GM18499 (cell line): ENCODE data around the gene BCAP31.
"Not testable (repeated sequence)": the region's sequence is repeated elsewhere in the genome, so short reads cannot be mapped to it uniquely, and the experiment has no call there.

Source experiments
- ATAC-seq: cut with Tn5 transposase; IDR thresholded peaks from one replicate; pipeline ENCODE4 v1.9.1; 2021; ENCODE audit warnings: moderate number of reproducible peaks; ENCODE audit not compliant: insufficient read depth, unreplicated experiment

The BCAP31 gene

DNA sequence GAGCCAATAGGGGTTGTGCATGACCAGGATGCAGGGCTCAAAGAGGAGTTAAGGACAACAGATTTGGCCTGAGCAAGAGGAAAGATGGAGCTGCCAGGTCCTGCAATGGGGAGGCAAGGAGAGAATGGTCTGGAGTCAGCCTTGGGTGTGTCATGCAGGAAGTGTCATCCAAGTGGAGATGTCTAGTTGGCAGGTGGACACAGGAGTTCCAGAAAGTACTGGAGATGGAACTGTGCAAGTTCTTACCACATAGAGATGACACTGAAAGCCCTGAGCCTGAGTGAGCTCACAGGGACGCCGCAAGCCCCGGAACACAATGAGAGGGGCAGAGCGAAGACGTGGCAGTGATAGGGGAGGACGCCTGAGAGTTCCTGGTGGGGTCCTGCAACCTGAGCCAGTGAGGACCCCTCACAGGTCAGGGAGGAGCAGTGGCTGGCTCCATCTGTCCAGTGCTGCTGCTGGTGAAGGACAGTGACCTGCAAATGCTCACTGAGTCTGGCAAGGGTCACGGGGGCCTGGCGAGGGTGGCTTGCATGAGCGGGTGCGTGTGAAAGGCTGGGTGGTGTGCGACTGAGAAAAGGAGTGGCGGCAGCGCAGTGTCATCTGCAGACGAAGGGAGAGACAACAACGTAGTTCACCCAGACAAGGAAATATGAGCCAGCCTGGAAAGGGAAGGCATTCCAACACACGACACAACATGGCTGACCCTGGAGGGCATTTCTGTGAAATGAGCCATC is 27.0 kb downstream of the BCAP31 start:
- not testable (repeated sequence) for ATAC-seq

DNA sequence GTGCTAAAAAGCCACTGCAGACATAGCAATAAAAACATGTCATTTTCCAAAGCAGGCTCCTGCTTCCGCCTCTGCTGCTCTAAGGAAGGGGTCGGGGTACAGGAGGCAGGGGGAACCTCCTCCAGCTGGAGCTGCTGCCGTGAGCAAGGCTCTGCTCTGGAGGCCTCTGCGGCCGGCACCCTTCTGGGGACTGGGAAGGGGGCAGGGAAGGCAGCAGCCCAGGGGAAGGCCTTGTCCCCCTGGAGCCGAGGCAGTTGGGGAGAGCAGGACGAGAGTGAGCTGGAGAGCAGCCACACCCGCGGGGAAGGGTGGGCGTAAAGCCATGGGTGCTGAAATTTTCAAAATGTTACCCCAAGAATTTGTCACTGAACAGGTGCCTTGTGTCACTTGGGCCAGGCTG is 27.6 kb downstream of the BCAP31 start:
- not testable (repeated sequence) for ATAC-seq

- ATAC-seq: no peak
Measured at GRCh38 chrX:153696100-153696499, 28.1 kb downstream of the BCAP31 start.

- ATAC-seq: no peak
Measured at GRCh38 chrX:153694687-153695270, 29.4 kb downstream of the BCAP31 start.

GRCh38 chrX:153694256-153694655 is 29.9 kb downstream of the BCAP31 start:
- ATAC-seq: not testable (repeated sequence)

DNA sequence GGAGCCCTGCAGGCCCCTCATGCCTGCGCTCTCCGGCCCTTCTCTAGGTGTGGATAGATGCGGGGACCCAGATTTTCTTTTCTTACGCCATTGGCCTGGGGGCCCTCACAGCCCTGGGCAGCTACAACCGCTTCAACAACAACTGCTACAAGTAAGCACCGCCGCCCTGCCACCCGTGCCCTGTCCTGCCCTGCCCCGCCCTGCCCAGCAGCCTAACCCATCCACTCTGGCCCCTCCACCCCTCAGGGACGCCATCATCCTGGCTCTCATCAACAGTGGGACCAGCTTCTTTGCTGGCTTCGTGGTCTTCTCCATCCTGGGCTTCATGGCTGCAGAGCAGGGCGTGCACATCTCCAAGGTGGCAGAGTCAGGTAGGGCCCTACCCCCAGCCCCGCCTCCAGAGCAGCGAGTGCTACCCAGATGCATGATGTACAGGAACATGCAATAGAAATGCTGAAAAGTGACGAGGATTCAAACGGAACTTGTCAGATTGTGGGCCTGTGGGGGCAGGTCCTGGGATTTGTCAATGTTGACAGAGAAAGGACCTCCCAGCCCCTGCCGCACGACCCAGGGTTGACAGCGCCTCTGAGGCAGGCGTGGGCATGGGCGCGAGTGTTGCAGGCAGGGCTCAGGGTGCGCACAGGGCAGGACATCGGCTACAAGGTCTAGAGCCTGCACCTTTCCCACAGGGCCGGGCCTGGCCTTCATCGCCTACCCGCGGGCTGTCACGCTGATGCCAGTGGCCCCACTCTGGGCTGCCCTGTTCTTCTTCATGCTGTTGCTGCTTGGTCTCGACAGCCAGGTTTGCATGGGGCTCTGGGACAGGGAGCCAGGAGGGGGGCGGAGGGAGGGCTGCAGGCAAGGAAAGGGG is 30.7 kb downstream of the BCAP31 start:
- no peak for ATAC-seq

- no peak for ATAC-seq
Measured at GRCh38 chrX:153692611-153693156, 31.5 kb downstream of the BCAP31 start.

GRCh38 chrX:153692003-153692402 is 32.2 kb downstream of the BCAP31 start:
- no peak for ATAC-seq

DNA sequence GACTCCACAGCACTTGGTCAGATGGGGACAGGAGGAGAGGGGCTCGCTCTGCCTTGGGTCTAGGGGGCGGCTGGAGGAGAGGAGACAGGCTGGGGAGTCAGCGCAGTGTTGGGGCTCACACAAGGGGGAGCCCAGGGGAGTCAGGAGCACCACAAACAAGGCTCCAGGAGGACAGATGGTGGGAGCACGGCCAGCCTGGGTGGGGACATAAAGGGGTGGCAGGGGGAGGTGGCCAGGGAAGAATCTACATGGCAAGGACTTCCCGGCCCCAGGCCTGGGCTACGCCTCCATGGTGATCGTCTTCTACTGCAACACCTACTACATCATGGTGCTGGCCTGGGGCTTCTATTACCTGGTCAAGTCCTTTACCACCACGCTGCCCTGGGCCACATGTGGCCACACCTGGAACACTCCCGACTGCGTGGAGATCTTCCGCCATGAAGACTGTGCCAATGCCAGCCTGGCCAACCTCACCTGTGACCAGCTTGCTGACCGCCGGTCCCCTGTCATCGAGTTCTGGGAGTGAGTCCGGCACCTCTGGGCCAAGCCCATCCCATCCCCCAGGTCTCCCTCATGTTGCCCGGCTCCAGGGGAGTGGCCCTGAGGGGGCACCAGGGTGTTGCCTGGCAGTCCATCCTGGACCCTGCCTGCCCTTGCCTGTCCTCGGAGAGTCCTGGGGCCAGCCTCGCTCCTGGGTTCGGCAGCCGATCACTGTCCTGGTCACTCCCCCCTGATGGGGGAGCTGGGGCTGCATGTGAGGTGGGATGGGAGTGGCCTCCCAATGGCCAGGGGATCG is 33.0 kb downstream of the BCAP31 start:
- ATAC-seq: not testable (repeated sequence)

- no peak for ATAC-seq
Measured at GRCh38 chrX:153690466-153690865, 33.7 kb downstream of the BCAP31 start.

DNA sequence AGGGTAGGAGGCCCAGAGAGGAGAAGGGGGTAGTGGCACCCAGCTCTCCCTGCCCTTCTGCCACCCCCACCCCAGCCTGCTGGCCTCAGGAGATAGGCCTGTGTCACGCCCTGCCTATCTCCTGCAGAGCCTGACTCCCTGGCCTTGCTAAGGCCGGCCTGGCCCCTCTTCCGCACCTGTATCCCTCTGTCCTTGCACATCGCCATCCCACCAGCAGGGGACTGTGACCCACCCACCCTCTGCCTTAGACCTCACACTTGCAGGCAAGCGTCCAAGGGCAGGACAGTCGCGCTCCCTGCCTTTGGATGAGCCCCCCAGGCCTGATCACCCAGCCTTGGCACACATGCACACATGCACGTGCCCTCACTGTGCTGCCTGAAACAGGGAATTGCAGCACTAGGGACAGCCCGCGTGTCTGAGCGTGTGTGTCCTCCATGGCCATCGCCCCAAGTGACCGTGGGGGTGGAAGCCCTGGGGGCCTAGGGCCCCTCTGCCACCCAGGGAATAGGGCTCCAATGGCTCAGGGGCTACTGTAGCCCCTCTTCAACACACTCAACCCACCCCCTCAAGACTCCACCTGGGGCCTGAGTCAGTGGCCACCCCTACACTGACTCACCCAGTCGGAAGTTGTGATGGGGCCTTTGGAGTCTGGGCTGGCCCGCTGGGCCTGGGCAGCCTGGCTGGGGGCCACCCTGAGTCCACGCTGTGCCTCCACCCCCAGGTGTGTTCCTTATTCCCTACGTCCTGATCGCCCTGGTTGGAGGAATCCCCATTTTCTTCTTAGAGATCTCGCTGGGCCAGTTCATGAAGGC is 34.3 kb downstream of the BCAP31 start:
- no peak for ATAC-seq

GRCh38 chrX:153688911-153689590 is 35.1 kb downstream of the BCAP31 start:
- ATAC-seq: no peak

DNA sequence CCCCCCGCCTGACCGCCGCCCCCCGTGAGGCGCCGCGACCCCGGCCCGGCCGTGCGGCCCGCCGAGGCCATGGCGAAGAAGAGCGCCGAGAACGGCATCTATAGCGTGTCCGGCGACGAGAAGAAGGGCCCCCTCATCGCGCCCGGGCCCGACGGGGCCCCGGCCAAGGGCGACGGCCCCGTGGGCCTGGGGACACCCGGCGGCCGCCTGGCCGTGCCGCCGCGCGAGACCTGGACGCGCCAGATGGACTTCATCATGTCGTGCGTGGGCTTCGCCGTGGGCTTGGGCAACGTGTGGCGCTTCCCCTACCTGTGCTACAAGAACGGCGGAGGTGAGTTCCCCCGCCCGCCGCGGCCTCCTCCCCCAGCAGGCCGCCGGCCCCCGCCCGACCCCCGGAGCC is 35.7 kb downstream of the BCAP31 start:
- ATAC-seq: no peak

- ATAC-seq: no peak
Measured at GRCh38 chrX:153688071-153688470, 36.1 kb downstream of the BCAP31 start.

DNA sequence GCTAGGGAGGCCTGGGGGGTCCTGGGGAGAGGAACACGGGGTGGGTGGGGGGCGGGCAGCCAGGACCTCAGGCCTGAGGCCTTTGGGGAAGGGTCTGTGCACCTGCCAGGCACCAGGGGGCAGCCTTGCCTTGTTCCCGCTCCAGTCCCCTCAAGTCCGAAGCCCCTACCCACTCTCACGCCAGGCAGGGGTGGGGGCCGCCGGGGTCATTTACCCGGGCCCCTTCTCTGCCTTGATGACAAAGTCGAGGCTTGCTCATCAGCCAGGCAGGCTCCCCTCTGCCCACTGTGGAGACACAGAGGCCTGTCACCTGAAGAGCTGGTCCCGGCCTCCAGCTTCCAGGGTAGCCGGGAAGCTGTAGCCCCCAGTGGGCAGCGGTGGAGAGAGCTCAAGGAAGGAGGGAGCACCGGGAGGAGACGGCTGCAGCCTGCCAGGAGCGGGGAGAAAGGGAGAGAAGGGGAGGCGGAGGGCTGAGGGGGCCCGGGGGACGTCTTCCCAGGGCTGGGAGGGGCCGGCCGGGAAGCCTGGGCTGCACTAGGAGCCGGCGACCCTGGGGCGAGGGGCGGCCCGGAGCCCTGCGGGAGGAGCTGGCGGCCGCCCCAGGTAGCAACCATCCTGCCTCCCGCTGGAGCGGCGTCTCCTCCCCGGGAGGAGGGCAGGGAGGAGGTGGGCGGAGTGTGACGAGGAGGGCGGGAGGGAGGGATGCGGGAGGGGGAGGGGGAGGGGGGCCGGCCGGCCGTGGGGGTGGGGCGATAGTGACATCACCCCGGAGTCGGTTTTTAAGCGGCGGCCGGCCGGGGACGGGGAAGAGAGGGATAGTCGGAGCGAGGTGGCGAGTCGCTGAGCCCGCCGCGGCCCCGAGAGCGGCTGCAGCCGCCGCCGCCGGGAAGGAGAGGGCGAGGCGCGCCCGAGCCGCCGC is 36.8 kb downstream of the BCAP31 start, which contains the start of gene SLC6A8:
Gene SLC6A8 (plus strand): TSS at position 806 of the 919 bp plus-strand sequence. CDS start 649 bp downstream, outside the sequence.
- no peak for ATAC-seq

DNA sequence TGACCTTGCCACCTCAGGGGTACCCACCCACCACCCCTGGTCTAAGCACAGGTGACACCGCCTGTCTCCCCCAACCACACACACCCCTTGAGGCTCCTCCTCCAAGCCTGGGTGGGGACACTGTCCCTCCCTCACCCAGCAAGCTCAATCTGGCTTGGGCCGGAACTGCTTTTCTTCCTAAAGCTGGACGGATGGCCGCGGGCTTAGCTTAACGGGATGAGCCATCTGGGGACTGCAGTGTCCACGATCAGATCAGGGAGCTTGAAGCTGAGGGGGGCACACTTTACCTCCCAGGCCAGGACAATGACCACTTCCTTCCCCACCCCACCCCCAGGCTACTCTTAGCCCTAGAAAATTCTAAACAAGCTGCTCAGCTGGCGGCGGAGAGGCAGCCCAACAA is 37.5 kb downstream of the BCAP31 start:
- no peak for ATAC-seq
